ENCODE data around the gene CASKIN2. TPM values are rescaled to one million over a fixed set of nuclear protein-coding genes. Genes with fewer than 3 reads are reported as not detected.

The CASKIN2 gene
- total RNA-seq, 1 experiment from 2014 or later = 37.0 TPM

- Histone ChIP-seq H3K23ac (ENCODE audit: insufficient read length, low read depth, low read length) (no peak overlapping the region), H2BK5ac (ENCODE audit: insufficient read length, low read length) (no peak overlapping the region), H3K4me1 (ENCODE audit: insufficient read depth, low read length) (no peaks in the 10 kb centered on the region), H3K79me2 (ENCODE audit: insufficient read depth, low read length) (no peaks in the 10 kb centered on the region), H2AFZ (ENCODE audit: low read length) (no peak overlapping the region), H3T11ph (ENCODE audit: low read length) (no peak overlapping the region), H4K5ac (ENCODE audit: insufficient read length, low read depth, low read length) (no peak overlapping the region), H3K14ac (ENCODE audit: insufficient read depth, low read length) (no peak overlapping the region), H2BK20ac (ENCODE audit: low read depth, low read length, poor library complexity, severe bottlenecking) (no peak overlapping the region), H2AK5ac (ENCODE audit: insufficient read length, low read length) (no peak overlapping the region), H4K8ac (replicated peaks; ENCODE audit: insufficient read length, low read depth, low read length) (no peak overlapping the region), H3K79me1 (ENCODE audit: insufficient read depth, low read depth, low read length, poor library complexity, severe bottlenecking) (no peaks in the 10 kb centered on the region), H3K27me3 (ENCODE audit: insufficient read depth, low read length) (no peaks in the 10 kb centered on the region), H3K56ac (ENCODE audit: insufficient read length, low read depth, low read length) (no peak overlapping the region), H3K23me2 (ENCODE audit: insufficient read length, low read depth, low read length, poor library complexity, severe bottlenecking) (no peaks in the 10 kb centered on the region), H3K18ac (ENCODE audit: insufficient read length, low read depth, low read length) (no peak overlapping the region), H3K4ac (ENCODE audit: low read depth, low read length) (no peak overlapping the region), H2BK15ac (ENCODE audit: low read depth, low read length) (no peak overlapping the region), H4K91ac (ENCODE audit: insufficient read length, low read depth, low read length) (no peak overlapping the region), H2BK12ac (ENCODE audit: insufficient read length, low read depth, low read length) (no peak overlapping the region), H3K4me2 (ENCODE audit: insufficient read depth, insufficient read length, low read length) (no peak overlapping the region), H4K20me1 (ENCODE audit: control insufficient read depth, insufficient read depth, insufficient read length) (no peaks in the 10 kb centered on the region), H2BK120ac (ENCODE audit: low read depth, low read length, poor library complexity, severe bottlenecking) (no peak overlapping the region), H3K27ac (ENCODE audit: insufficient read length, low read depth, low read length) (no peak overlapping the region), H3K9me3 (ENCODE audit: control insufficient read depth, low read depth, low read length) (no peaks in the 10 kb centered on the region), H3K9ac (ENCODE audit: extremely low read depth, insufficient read length, low read length) (no peak overlapping the region)
- H3K27ac Mint-ChIP-seq = peak overlapping the region; percentile 51 to 97 (median 79); a peak in 3 of 7 replicates
- DNase-seq = no peak
- no CpG with 5 or more reads among the region's 14 CpGs for WGBS (ENCODE audit: extremely low coverage, insufficient read length, low lambda C conversion rate)
- H3K27me3 Mint-ChIP-seq (ENCODE audit: low read depth) = no peaks in the 10 kb centered on the region
- peak overlapping the region in 1 of 2 experiments; percentile 29; a peak in 1 of 5 replicates for H3K4me3 Mint-ChIP-seq
- H3K4me1 Mint-ChIP-seq = peaks cover 4 to 7% of the 10 kb centered on the region in 2 experiments
- no peak for TF ChIP-seq CTCF (conservative IDR thresholded peaks at IDR 0.05)
- H3K36me3 Mint-ChIP-seq (ENCODE audit: insufficient read depth in 1 of 3, low read depth in 3 of 3) = peaks cover 0 to 19% (median 16%) of the 10 kb centered on the region in 3 experiments; a peak in 5 of 7 replicates
- no peaks in the 10 kb centered on the region for H3K9me3 Mint-ChIP-seq
Observed at GRCh38 chr17:75489511-75489955, 25.8 kb downstream of the CASKIN2 start.
